Ovary (tissue), 3 donors: ENCODE data around the gene ENDOG.

Experiments
- CTCF ChIP-seq, 3 donors: fragments of 450-650 bp in 2 of 3; fragments of 200-600 bp in 1 of 3; IDR thresholded peaks; one replicate each; pipeline versions ENCODE4 v1.5.1 to v1.8.0; 2016 to 2022; ENCODE audit warnings: antibody characterized with exemption in 3 of 3, mild to moderate bottlenecking in 1 of 3
- EP300 ChIP-seq: sonication (generic); formaldehyde crosslinking; IDR thresholded peaks from one replicate; pipeline ENCODE4 v1.6.1; 2017; ENCODE audit warnings: antibody characterized with exemption
- POLR2A ChIP-seq: fragments of 450-650 bp; IDR thresholded peaks from one replicate; pipeline ENCODE4 v1.6.1; 2017; ENCODE audit warnings: antibody characterized with exemption, mild to moderate bottlenecking, moderate library complexity
- donor health status: DM: no; HTN: no; CAD: no.

- TF ChIP-seq POLR2A = no peak
- TF ChIP-seq CTCF (IDR thresholded peaks at IDR 0.05) = no peak
- no peak for TF ChIP-seq EP300
These were observed 47.1 kb upstream of the ENDOG start for GRCh38 chr9:128771094-128771721.
